Measurements from ENCODE around the gene HDAC9. TPM values are rescaled to one million over a fixed set of nuclear protein-coding genes. Genes with fewer than 3 reads are reported as not detected.

Gene HDAC9
- total RNA-seq, 4 donors from 2014 or later, result 51.2 to 194 (median 106) TPM

DNA sequence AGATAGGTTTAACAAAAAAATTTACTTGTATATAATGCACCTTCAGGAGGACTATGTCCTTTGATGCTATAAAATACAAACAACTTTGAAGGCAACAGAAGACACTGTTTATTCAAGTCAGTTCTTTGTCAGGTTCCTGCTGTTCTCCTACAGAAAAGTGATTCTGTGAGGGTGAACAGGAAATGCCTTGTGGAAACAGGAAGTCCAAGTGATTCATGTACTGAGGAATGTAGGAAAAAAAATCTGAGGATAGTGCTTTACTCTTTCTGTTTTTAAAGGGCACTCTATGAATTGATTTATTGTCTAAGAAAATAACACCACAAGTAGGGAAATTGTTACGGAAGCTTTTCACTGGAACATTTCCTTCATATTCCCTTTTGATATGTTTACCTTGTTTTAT, 171.9 kb downstream of the HDAC9 start:
- H3K4me3 ChIP-seq, result no peak overlapping the region
- TF ChIP-seq, protein P1, sequence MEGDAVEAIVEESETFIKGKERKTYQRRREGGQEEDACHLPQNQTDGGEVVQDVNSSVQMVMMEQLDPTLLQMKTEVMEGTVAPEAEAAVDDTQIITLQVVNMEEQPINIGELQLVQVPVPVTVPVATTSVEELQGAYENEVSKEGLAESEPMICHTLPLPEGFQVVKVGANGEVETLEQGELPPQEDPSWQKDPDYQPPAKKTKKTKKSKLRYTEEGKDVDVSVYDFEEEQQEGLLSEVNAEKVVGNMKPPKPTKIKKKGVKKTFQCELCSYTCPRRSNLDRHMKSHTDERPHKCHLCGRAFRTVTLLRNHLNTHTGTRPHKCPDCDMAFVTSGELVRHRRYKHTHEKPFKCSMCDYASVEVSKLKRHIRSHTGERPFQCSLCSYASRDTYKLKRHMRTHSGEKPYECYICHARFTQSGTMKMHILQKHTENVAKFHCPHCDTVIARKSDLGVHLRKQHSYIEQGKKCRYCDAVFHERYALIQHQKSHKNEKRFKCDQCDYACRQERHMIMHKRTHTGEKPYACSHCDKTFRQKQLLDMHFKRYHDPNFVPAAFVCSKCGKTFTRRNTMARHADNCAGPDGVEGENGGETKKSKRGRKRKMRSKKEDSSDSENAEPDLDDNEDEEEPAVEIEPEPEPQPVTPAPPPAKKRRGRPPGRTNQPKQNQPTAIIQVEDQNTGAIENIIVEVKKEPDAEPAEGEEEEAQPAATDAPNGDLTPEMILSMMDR (IDR thresholded peaks at IDR 0.05), result no peak
- TF ChIP-seq POLR2AphosphoS5 (IDR thresholded peaks at IDR 0.05), result peak; percentile 31
- no peaks in the 10 kb centered on the region for H3K36me3 ChIP-seq
- peaks cover 0 to 17% (median 0%) of the 10 kb centered on the region in 3 donors for H3K4me1 ChIP-seq
- H3K27ac ChIP-seq, result peak overlapping the region in 1 of 4 donors; percentile 30
- WGBS, 2 donors (ENCODE audit: low coverage in 1 of 2), result 50 to 64% methylated on average over 1 of the region's 1 CpG
- ATAC-seq, result no peak
- no peaks in the 10 kb centered on the region for H3K9me3 ChIP-seq
- no peaks in the 10 kb centered on the region for H3K27me3 ChIP-seq

DNA sequence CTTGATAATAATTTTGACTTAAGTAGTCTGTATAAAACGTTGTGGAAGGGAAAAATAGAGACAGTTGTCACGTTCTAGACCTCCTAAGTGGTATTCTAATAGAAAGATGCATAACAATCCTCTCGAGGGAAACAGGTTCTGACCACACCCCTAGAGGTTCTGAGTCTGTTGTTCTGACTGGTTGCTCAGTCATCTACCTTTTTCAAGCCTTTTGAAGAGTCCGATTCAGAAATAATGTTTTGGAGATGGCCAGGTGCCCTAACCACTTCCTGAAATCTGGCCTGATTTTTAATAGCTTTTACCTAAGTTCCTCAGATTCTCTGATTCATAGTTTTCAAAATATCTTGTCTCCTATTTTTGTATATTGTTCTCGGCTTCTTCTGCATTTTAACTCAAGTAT, 175.6 kb downstream of the HDAC9 start:
- TF ChIP-seq POLR2A (IDR thresholded peaks at IDR 0.05) (no peak), EP300 (IDR thresholded peaks at IDR 0.05) (no peak), POLR2AphosphoS5 (IDR thresholded peaks at IDR 0.05) (no peak)
- TF ChIP-seq, protein P1 (IDR thresholded peaks at IDR 0.05), result no peak
- no peaks in the 10 kb centered on the region for H3K9me3 ChIP-seq
- H3K27ac ChIP-seq, result no peak overlapping the region
- H3K4me1 ChIP-seq, result peaks cover 0 to 17% (median 0%) of the 10 kb centered on the region in 3 donors
- WGBS, 2 donors (ENCODE audit: low coverage in 1 of 2), result 75 to 83% methylated on average over 3 to 5 of the region's 5 CpGs
- H3K36me3 ChIP-seq, result no peaks in the 10 kb centered on the region
- no peak overlapping the region for H3K4me3 ChIP-seq
- no peak for ATAC-seq
- H3K27me3 ChIP-seq, result no peaks in the 10 kb centered on the region

DNA sequence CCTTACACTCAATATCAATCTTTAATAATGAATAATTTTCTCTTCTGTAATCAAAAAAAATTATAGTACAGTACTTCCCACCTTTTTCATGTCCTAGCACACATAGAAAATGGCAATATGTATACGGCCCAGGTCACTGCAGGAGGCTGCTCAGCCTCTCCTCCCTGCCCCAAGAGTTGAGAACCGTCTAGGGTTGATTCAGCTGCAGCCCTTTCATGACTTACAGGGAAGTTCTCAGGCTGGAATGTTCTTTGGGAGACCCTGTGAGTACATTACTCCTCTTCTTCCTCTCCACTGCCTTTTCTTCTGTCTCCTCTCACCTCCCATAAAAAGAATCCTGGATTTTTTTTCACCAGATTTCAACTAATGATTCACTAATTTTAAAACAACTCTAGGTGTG, 180.0 kb downstream of the HDAC9 start:
- 85 to 93% methylated on average over 2 of the region's 2 CpGs for WGBS, 2 donors (ENCODE audit: low coverage in 1 of 2)
- no peak for TF ChIP-seq EP300 (IDR thresholded peaks at IDR 0.05)
- TF ChIP-seq, protein P1 (IDR thresholded peaks at IDR 0.05), result no peak
- TF ChIP-seq POLR2AphosphoS5 (IDR thresholded peaks at IDR 0.05), result no peak
- no peak for TF ChIP-seq POLR2A (IDR thresholded peaks at IDR 0.05)
- Histone ChIP-seq H3K9me3 (no peaks in the 10 kb centered on the region), H3K27ac (no peak overlapping the region), H3K27me3 (no peaks in the 10 kb centered on the region), H3K4me1 (no peaks in the 10 kb centered on the region), H3K36me3 (no peaks in the 10 kb centered on the region), H3K4me3 (no peak overlapping the region)
- no peak for ATAC-seq

DNA sequence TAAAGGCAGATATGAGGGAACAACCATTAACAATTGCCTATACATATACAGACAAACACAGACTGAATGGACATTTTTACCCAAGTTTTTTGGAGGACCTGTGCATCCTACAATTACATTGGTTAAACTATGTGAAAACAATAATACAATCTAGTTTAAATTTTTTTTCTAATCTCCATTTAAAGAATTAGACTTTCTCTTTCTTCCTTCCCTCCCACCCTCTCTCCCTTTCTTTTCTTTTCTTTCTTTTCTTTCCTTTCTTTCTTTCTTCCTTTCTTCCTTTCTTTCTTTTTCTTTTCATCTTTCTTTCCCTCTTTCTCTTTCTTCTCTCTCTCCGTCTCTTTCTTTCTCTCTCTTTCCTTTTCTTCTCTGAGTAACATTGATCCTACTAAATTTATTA, 183.7 kb downstream of the HDAC9 start:
- H3K27me3 ChIP-seq, result no peaks in the 10 kb centered on the region
- no peaks in the 10 kb centered on the region for H3K36me3 ChIP-seq
- no peak for ATAC-seq
- no peaks in the 10 kb centered on the region for H3K4me1 ChIP-seq
- TF ChIP-seq EP300 (IDR thresholded peaks at IDR 0.05), result no peak
- TF ChIP-seq, protein P1 (IDR thresholded peaks at IDR 0.05), result no peak
- TF ChIP-seq POLR2AphosphoS5 (IDR thresholded peaks at IDR 0.05), result no peak
- TF ChIP-seq POLR2A (IDR thresholded peaks at IDR 0.05), result no peak
- H3K27ac ChIP-seq, result no peak overlapping the region
- no peaks in the 10 kb centered on the region for H3K9me3 ChIP-seq
- 83 to 100% methylated on average over 1 of the region's 1 CpG for WGBS, 2 donors (ENCODE audit: low coverage in 1 of 2)
- no peak overlapping the region for H3K4me3 ChIP-seq

DNA sequence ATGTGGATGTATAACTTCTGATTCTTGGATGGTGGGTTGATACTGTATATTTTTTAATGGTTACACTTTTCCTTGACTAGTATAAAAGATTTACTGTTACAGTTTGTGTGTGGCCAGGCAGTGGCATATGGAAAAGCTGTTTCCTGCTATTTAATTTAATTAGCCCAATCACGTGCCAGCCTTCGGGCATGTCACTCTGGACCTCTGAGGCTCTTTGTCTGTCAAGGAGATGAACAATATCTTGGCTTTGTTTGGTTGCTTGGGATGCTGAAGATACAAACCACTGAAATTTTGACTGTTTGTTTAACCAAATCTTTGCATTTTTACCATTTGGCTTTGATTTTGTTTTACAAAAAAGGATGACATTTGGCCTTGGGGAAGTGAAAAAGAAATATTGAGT, 185.0 kb downstream of the HDAC9 start:
- Histone ChIP-seq H3K27ac (no peak overlapping the region), H3K36me3 (no peaks in the 10 kb centered on the region), H3K4me1 (no peaks in the 10 kb centered on the region), H3K4me3 (no peak overlapping the region), H3K9me3 (no peaks in the 10 kb centered on the region), H3K27me3 (no peaks in the 10 kb centered on the region)
- no peak for ATAC-seq
- TF ChIP-seq POLR2AphosphoS5 (IDR thresholded peaks at IDR 0.05) (no peak), POLR2A (IDR thresholded peaks at IDR 0.05) (no peak), EP300 (IDR thresholded peaks at IDR 0.05) (no peak)
- TF ChIP-seq, protein P1 (IDR thresholded peaks at IDR 0.05), result no peak
- WGBS, 2 donors (ENCODE audit: low coverage in 1 of 2), result 70 to 80% methylated on average over 2 of the region's 2 CpGs

All from gastroesophageal sphincter (tissue), 4 donors.